Measurements from ENCODE around the gene LGALS4. TPM values are rescaled to one million over a fixed set of nuclear protein-coding genes. Genes with fewer than 3 reads are reported as not detected.
"Not testable (repeated sequence)": the region's sequence is repeated elsewhere in the genome, so short reads cannot be mapped to it uniquely, and the experiment has no call there.

The LGALS4 gene
- total RNA-seq, 2 experiments from 2014 or later: not detected

DNA sequence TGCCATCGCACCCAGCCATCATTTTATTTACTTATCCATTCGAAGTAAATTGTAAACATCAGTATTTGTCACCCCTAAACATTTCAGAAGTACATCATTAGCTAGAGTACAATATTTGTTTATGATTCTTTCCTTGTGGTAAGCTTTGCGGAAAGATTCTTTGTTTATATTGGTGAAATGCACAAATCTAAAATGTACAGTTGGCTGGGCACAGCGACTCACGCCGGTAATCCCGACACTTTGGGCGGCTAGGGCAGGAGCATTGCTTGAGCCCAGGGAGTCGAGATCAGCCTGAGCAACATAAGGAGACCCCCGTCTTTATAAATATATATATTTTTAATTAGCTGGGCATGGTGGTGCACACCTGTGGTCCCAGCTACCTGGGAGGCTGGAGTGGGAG is 13.6 kb downstream of the LGALS4 start:
- Mint-ChIP-seq H3K36me3 (ENCODE audit: low read depth) (no peaks in the 10 kb centered on the region), H3K27me3 (ENCODE audit: low read depth) (no peaks in the 10 kb centered on the region), H3K27ac (no peak overlapping the region), H3K9me3 (no peaks in the 10 kb centered on the region), H3K4me3 (no peak overlapping the region), H3K4me1 (ENCODE audit: low read depth) (peaks cover 2% of the 10 kb centered on the region)
- no peak for DNase-seq
- CTCF ChIA-PET: no interaction called here
- intact Hi-C loops (cut with micrococcal nuclease): no loop called here

DNA sequence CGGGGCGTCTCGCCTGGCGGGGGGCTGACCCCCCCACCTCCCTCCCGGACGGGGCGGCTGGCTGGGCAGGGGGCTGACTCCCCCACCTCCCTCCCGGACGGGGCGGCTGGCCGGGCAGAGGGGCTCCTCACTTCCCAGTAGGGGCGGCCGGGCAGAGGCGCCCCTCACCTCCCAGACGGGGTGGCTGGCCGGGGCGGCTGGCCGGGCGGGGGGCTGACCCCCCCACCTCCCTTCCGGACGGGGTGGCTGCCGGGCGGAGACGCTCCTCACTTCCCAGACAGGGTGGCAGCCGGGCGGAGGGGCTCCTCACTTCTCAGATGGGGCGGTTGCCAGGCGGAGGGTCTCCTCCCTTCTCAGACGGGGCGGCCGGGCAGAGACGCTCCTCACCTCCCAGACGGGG is 15.0 kb downstream of the LGALS4 start:
- DNase-seq; CTCF ChIA-PET; H3K4me3 Mint-ChIP-seq; H3K36me3 Mint-ChIP-seq (ENCODE audit: low read depth); H3K27ac Mint-ChIP-seq; H3K27me3 Mint-ChIP-seq (ENCODE audit: low read depth); H3K9me3 Mint-ChIP-seq; H3K4me1 Mint-ChIP-seq (ENCODE audit: low read depth); intact Hi-C loops (cut with micrococcal nuclease): not testable (repeated sequence)

DNA sequence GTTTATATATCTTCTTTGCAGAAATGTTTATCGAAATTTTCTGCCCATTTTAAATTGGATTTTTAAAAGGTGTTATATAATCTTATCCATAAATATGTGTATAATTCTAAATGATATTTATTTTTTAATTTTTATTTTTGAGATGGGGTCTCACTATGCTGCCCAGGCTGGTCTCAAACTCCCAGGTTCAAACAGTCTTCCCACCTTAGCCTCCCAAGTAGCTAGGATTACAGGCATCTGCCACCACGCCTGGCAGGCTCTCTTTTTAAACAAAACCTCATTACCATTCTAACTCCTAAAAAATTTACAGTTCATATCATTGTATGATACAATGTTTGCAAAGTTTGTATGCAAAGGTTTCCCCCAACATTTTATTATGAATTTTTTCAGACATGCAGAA is 16.6 kb downstream of the LGALS4 start:
- intact Hi-C loops (cut with micrococcal nuclease): no loop called here
- H3K36me3 Mint-ChIP-seq (ENCODE audit: low read depth): no peaks in the 10 kb centered on the region
- no peak overlapping the region for H3K4me3 Mint-ChIP-seq
- no peaks in the 10 kb centered on the region for H3K9me3 Mint-ChIP-seq
- H3K27ac Mint-ChIP-seq: no peak overlapping the region
- CTCF ChIA-PET: no interaction called here
- no peak for DNase-seq
- no peaks in the 10 kb centered on the region for H3K27me3 Mint-ChIP-seq (ENCODE audit: low read depth)
- H3K4me1 Mint-ChIP-seq (ENCODE audit: low read depth): peaks cover 6% of the 10 kb centered on the region

DNA sequence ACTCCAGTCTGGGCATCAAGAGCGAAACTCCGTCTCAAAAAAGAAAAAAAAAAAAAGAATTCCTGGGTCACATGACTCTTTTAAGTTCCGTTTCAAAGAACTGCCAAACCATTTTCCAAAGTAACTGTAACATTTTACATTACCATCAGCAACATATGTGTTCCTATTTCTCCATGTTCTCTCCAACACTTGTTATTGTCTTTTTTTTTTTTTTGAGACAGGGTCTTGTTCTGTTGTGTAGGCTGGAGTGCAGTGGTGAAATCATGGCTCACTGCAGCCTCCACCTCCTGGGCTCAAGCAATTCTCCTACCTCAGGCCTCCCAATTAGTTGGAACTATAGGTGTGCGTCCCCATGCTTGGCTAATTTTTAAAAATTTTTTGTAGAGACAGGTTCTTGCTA is 17.2 kb downstream of the LGALS4 start:
- Mint-ChIP-seq H3K27ac (no peak overlapping the region), H3K36me3 (ENCODE audit: low read depth) (no peaks in the 10 kb centered on the region), H3K4me3 (no peak overlapping the region), H3K9me3 (no peaks in the 10 kb centered on the region), H3K27me3 (ENCODE audit: low read depth) (no peaks in the 10 kb centered on the region), H3K4me1 (ENCODE audit: low read depth) (peaks cover 6% of the 10 kb centered on the region)
- DNase-seq: no peak
- intact Hi-C loops (cut with micrococcal nuclease): no loop called here
- CTCF ChIA-PET: no interaction called here

DNA sequence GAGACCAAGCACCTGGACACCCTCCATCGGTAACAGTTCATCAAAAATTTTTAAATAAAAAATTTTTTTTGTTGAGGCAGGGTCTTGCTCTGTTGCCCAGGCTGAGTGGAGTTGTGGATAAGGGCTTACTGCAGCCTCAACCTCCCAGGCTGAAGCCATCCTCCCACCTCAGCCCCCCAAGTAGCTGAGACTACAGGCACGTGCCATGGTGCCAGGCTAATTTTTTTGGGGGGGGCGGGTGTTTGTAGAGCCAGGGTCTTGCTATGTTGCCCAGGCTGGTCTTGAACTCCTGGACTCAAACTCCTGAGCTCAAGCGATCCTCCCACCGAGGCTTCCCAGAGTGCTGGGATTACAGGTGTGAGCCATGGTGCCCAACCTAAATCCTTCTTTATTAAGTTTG is 19.1 kb downstream of the LGALS4 start:
- Mint-ChIP-seq H3K27me3 (ENCODE audit: low read depth) (no peaks in the 10 kb centered on the region), H3K4me3 (no peak overlapping the region), H3K36me3 (ENCODE audit: low read depth) (no peaks in the 10 kb centered on the region), H3K9me3 (no peaks in the 10 kb centered on the region), H3K4me1 (ENCODE audit: low read depth) (peaks cover 4% of the 10 kb centered on the region), H3K27ac (no peak overlapping the region)
- no peak for DNase-seq
- CTCF ChIA-PET: no interaction called here
- intact Hi-C loops (cut with micrococcal nuclease): no loop called here

DNA sequence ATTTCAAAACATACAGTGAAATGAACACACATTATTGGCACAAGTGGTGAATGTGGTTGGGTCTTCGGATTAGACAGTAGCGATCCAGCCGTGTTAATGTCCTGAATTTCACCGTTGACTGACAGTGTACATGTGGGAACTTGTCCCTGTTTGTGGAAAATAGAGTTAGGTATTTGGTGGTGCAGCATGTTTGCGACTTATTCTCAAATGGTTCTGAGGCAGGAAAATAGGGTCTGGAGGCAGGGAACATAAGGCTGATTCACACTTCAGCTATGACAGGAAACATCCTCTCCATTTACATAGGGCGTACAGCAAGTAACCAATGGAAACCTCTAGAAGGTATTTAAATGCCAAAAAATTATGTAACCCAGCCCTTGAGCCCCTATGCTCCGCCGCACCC is 19.6 kb downstream of the LGALS4 start:
- CTCF ChIA-PET: interaction anchor here (0.9 kb wide), 1 partner anchor 24 kb away, joined by 3 read pairs; no protein-coding TSS in a partner anchor
- H3K27ac Mint-ChIP-seq: no peak overlapping the region
- no peaks in the 10 kb centered on the region for H3K36me3 Mint-ChIP-seq (ENCODE audit: low read depth)
- peak overlapping the region; percentile 36 for H3K4me3 Mint-ChIP-seq
- intact Hi-C loops (cut with micrococcal nuclease): no loop called here
- H3K27me3 Mint-ChIP-seq (ENCODE audit: low read depth): no peaks in the 10 kb centered on the region
- no peak for DNase-seq
- H3K9me3 Mint-ChIP-seq: no peaks in the 10 kb centered on the region
- peaks cover 4% of the 10 kb centered on the region for H3K4me1 Mint-ChIP-seq (ENCODE audit: low read depth)

DNA sequence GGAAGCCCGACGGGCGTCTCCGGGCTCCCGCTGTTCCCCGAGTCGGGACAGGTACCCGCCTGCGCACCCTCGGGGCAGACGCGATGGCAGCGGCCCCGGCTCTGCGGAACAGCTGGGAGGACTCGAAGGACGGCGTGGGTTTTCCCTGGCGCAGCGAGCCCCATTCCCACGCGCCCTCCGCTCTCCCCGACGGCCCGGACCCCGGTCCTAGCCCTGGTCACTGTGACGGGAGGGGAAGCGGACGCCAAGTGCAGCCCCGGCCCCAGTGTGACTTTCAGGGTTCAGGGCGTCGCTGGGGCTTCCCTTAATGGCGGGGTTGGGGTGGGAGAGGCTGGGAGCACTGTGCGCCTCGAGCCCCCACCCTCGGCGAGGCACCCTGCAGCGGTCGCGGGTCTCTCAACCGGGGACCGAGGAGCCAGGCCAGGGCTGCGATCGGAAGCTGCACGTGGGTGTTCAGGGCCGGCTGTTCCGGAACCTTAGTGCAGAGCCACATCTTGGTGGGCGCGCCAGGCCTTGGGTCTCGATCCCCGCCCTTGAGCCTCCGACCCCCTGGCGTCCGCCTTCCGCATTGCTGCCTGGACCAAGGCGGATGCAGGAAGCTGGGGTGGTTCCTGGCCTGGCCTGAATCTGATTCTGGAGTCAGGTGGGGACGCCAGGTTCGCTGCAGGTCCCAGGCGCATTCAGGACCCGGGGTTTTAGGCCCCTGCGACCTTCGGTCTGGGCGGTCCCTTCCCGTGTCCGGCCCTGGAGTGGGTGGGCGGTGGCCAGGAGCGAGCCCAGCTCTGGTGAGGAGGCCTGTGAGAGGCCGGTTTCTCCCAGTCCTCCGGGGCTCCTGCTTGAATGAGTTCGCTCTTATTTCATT is 20.3 kb downstream of the LGALS4 start:
- intact Hi-C loops (cut with micrococcal nuclease): no loop called here
- H3K4me1 Mint-ChIP-seq (ENCODE audit: low read depth): peaks cover 4% of the 10 kb centered on the region
- no peaks in the 10 kb centered on the region for H3K27me3 Mint-ChIP-seq (ENCODE audit: low read depth)
- no peak overlapping the region for H3K27ac Mint-ChIP-seq
- no peaks in the 10 kb centered on the region for H3K36me3 Mint-ChIP-seq (ENCODE audit: low read depth)
- CTCF ChIA-PET: interaction anchor here (0.9 kb wide), 1 partner anchor 23 kb away, joined by 3 read pairs; no protein-coding TSS in a partner anchor
- DNase-seq: peak; percentile 50
- peak overlapping the region; percentile 36 for H3K4me3 Mint-ChIP-seq
- no peaks in the 10 kb centered on the region for H3K9me3 Mint-ChIP-seq

DNA sequence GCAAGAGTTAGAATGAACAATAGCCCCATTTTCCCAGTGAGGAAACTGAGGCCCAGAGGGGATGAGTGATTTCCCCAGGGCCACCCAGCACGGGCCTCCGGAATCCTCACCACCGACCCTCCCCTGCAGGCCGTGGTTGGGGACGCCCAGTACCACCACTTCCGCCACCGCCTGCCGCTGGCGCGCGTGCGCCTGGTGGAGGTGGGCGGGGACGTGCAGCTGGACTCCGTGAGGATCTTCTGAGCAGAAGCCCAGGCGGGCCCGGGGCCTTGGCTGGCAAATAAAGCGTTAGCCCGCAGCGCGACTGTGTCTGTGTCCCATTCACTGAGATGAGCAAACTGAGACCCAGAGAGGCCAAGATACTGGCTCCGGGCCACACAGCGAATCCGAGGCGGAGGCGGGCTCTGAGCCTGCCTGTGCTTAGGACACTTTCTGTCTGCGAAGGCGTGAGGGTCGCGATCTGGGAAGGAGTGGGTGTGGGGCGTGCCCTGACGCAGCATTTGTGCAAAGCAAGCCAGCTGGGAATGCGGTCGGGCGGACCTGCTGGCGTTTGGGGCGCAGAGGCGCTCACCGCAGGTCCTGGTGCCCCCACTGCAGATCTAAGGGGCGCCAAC is 21.2 kb downstream of the LGALS4 start:
- H3K4me3 Mint-ChIP-seq; intact Hi-C loops (cut with micrococcal nuclease); H3K36me3 Mint-ChIP-seq (ENCODE audit: low read depth); H3K9me3 Mint-ChIP-seq; H3K4me1 Mint-ChIP-seq (ENCODE audit: low read depth); H3K27ac Mint-ChIP-seq; CTCF ChIA-PET; H3K27me3 Mint-ChIP-seq (ENCODE audit: low read depth); DNase-seq: not testable (repeated sequence)

DNA sequence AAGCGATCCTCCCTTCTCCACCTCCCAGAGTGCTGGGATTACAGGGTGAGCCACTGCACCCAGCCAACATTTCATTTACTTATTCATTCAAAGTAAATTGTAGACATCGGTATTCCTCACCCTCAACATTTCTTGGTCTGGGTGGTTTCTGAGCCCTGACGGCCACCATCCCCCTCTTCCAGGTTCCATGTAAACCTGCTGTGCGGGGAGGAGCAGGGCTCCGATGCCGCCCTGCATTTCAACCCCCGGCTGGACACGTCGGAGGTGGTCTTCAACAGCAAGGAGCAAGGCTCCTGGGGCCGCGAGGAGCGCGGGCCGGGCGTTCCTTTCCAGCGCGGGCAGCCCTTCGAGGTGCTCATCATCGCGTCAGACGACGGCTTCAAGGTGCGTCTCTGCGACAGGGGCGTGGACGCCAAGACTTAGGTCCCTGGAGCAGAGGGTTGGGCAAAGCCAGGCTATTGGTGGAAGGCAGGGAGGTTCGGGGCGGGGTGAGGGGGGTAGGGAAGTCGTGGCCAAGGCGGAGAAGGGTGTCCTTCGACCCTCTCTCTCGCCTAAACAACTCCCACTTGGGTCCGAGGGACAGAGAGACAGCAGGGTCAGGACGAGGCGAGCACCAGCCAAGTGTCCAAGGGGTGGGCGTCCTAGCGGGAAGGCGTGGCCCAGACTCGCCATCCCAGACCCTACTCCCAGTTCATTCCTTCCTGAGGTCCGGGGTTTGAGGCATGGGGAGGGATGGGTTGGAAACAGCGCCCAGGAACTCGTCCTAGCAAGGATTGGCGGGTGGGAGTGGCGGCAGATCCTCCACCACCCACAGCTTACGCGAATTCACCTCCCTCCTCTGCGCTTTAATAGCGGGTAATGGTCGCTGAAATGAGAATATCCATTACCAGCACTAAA is 22.0 kb downstream of the LGALS4 start:
- intact Hi-C loops (cut with micrococcal nuclease); H3K4me1 Mint-ChIP-seq (ENCODE audit: low read depth); H3K36me3 Mint-ChIP-seq (ENCODE audit: low read depth); DNase-seq; H3K27me3 Mint-ChIP-seq (ENCODE audit: low read depth); H3K9me3 Mint-ChIP-seq; H3K4me3 Mint-ChIP-seq; H3K27ac Mint-ChIP-seq; CTCF ChIA-PET: not testable (repeated sequence)

DNA sequence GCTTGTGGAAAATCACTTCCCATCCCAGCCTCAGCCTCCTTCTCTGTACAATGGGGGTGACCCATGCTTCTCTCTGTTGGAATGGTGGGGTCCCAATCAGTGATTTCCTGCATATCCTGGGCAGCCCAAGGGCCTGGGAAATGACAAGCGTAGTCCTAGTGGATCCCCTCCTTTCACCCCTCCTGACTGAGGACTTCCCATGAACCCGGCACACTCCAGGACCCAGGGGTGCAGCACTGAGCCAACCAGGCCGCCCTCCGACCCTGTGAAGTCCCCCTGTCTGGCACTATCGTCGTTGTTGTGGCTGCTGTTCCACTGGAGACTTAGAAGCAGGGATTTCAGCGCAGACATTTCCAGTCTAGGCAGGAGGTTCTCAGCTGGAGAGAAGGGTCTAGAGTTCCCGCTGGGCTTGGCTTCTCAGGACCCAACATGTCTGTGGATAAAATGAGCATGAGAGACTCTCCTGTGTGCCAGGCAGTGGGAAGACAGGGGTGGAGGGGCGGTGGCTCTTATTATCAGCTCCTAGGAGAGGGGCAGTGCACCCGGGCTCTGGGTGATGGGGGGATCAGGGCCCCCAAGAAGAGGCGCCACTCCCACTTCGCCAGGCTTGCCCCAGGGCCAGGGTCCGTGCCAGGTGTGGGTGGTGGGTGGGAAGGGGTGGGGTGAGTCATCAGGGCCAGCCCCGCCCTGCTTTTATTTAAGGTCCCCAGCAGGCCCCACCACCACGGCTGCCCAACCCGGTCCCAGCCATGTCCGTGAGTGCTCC is 24.1 kb downstream of the LGALS4 start, which contains the start of gene LGALS7B:
LGALS7B (plus strand) TSS at position 723 of the 766 bp plus-strand sequence; CDS start at position 750, 27 bp downstream.
- H3K4me1 Mint-ChIP-seq (ENCODE audit: low read depth): peaks cover 2% of the 10 kb centered on the region
- intact Hi-C loops (cut with micrococcal nuclease): no loop called here
- no peaks in the 10 kb centered on the region for H3K9me3 Mint-ChIP-seq
- no peak for DNase-seq
- CTCF ChIA-PET: no interaction called here
- H3K27ac Mint-ChIP-seq: no peak within 1 kb of the TSS
- H3K36me3 Mint-ChIP-seq (ENCODE audit: low read depth): no peaks in the 10 kb centered on the region
- no peak within 1 kb of the TSS for H3K4me3 Mint-ChIP-seq
- H3K27me3 Mint-ChIP-seq (ENCODE audit: low read depth): no peaks in the 10 kb centered on the region

DNA sequence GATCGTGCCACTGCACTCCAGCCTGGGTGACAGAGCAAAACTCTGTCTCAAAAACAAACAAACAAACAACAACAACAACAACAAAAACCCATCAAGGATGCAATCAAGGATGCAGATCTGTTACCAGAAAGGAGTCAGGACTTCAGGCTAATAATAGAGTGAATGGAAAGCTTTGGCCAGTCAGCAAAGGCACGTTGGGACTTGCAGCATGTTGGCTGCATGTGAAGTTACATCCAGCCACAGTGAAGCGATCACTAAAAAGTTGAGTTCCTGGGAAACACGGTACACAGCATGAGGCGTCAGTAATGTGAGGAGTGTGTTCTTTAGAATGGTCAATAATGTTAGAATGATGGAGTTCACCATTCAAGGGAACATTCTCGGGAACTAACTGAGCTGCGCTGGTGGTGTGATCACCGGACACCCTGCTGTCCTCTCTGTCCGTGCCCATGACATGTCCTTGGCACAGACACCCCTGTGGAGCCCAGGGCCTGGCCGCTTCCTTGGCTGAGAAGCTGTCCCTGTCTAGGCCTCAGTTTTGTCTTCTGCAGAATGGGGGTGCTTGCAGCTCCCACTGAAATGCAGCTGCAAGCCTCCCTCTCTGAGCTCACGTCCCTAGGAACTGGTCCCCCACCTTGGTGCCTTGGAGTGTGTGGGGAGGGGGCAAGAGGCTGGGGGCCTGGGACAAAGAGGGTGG is 26.0 kb downstream of the LGALS4 start:
- Mint-ChIP-seq H3K4me1 (ENCODE audit: low read depth) (no peaks in the 10 kb centered on the region), H3K27ac (no peak overlapping the region), H3K36me3 (ENCODE audit: low read depth) (no peaks in the 10 kb centered on the region), H3K27me3 (ENCODE audit: low read depth) (no peaks in the 10 kb centered on the region), H3K4me3 (no peak overlapping the region), H3K9me3 (no peaks in the 10 kb centered on the region)
- DNase-seq: no peak
- intact Hi-C loops (cut with micrococcal nuclease): no loop called here
- CTCF ChIA-PET: no interaction called here

Data from activated naive CD4-positive, alpha-beta T cell treated with anti-CD3 and anti-CD28 coated beads for 36 hours (primary cell).